Measurements from ENCODE around the gene CDKAL1.

Gene CDKAL1

GRCh38 chr6:20996099-20996498 is 461.8 kb downstream of the CDKAL1 start:
- DNase-seq = no peak

- DNase-seq = no peak
Observed at GRCh38 chr6:20997143-20997769, 463.0 kb downstream of the CDKAL1 start.

- DNase-seq = no peak
Observed at GRCh38 chr6:20997770-20998147, 463.5 kb downstream of the CDKAL1 start.

GRCh38 chr6:20998748-20999448 is 464.6 kb downstream of the CDKAL1 start:
- DNase-seq = no peak

GRCh38 chr6:21000331-21000801 is 466.1 kb downstream of the CDKAL1 start:
- no peak for DNase-seq

GRCh38 chr6:21001736-21002135 is 467.5 kb downstream of the CDKAL1 start:
- DNase-seq = no peak

- peak in 1 of 2 experiments; percentile 48 for DNase-seq
Observed at GRCh38 chr6:21003780-21004541, 469.7 kb downstream of the CDKAL1 start.

- peak; percentile 55 to 80 for DNase-seq
Observed at GRCh38 chr6:21005816-21006570, 471.7 kb downstream of the CDKAL1 start.

GRCh38 chr6:21019614-21020013 is 485.4 kb downstream of the CDKAL1 start:
- DNase-seq = no peak

GRCh38 chr6:21022343-21023107 is 488.3 kb downstream of the CDKAL1 start:
- DNase-seq = peak in 1 of 2 experiments; percentile 7

GRCh38 chr6:21023210-21023609 is 489.0 kb downstream of the CDKAL1 start:
- no peak for DNase-seq

- DNase-seq = no peak
Observed at GRCh38 chr6:21024616-21025015, 490.4 kb downstream of the CDKAL1 start.

GRCh38 chr6:21026576-21027273 is 492.5 kb downstream of the CDKAL1 start:
- no peak for DNase-seq

GRCh38 chr6:21027507-21027906 is 493.2 kb downstream of the CDKAL1 start:
- no peak for DNase-seq

- DNase-seq = no peak
Observed at GRCh38 chr6:21031182-21031581, 496.9 kb downstream of the CDKAL1 start.

- DNase-seq = no peak
Observed at GRCh38 chr6:21033084-21033483, 498.8 kb downstream of the CDKAL1 start.

GRCh38 chr6:21033575-21034026 is 499.3 kb downstream of the CDKAL1 start:
- DNase-seq = no peak

- no peak for DNase-seq
Observed at GRCh38 chr6:21034345-21034744, 500.1 kb downstream of the CDKAL1 start.

- no peak for DNase-seq
Observed at GRCh38 chr6:21037453-21037852, 503.2 kb downstream of the CDKAL1 start.

- DNase-seq = no peak
Observed at GRCh38 chr6:21039926-21040325, 505.7 kb downstream of the CDKAL1 start.

GRCh38 chr6:21045135-21045700 is 511.0 kb downstream of the CDKAL1 start:
- DNase-seq = no peak
